Glomerular endothelial cell (primary cell): Measurements from ENCODE around the gene SUV39H1. TPM values are rescaled to one million over a fixed set of nuclear protein-coding genes. Genes with fewer than 3 reads are reported as not detected.

Source experiments
- DNase-seq: peaks from one replicate; pipeline ENCODE4 v3.0.0-alpha.2; 2011; ENCODE audit warnings: low read depth, low spot score; ENCODE audit errors: extremely low read depth
- total RNA-seq: library from RNA; depleted of rRNA; stranded (reverse); fragments of >200 nt; gene quantifications from 2 replicates; pipeline ENCODE4 v1.2.3, GENCODE V29; 2015

The SUV39H1 gene
- total RNA-seq, 1 donor from 2014 or later: 10.0 TPM

- DNase-seq: no peak
Measured at GRCh38 chrX:48711929-48712505, 15.5 kb downstream of the SUV39H1 start.

- DNase-seq: no peak
Measured at GRCh38 chrX:48713847-48714246, 17.3 kb downstream of the SUV39H1 start.

- DNase-seq: no peak
Measured at GRCh38 chrX:48714573-48714972, 18.0 kb downstream of the SUV39H1 start.

GRCh38 chrX:48715072-48715471 is 18.5 kb downstream of the SUV39H1 start:
- no peak for DNase-seq

- DNase-seq: no peak
Measured at GRCh38 chrX:48715876-48716502, 19.5 kb downstream of the SUV39H1 start.

GRCh38 chrX:48719958-48720357 is 23.4 kb downstream of the SUV39H1 start:
- no peak for DNase-seq

- no peak for DNase-seq
Measured at GRCh38 chrX:48720577-48721250, 24.2 kb downstream of the SUV39H1 start.

- DNase-seq: no peak
Measured at GRCh38 chrX:48721916-48722315, 25.4 kb downstream of the SUV39H1 start.

GRCh38 chrX:48726596-48726995 is 30.1 kb downstream of the SUV39H1 start:
- no peak for DNase-seq

GRCh38 chrX:48728653-48729052 is 32.1 kb downstream of the SUV39H1 start:
- no peak for DNase-seq

- no peak for DNase-seq
Measured at GRCh38 chrX:48736303-48736702, 39.8 kb downstream of the SUV39H1 start.

- no peak for DNase-seq
Measured at GRCh38 chrX:48736878-48737212, 40.3 kb downstream of the SUV39H1 start.

GRCh38 chrX:48737213-48737938 is 40.8 kb downstream of the SUV39H1 start:
- peak; percentile 87 for DNase-seq

- DNase-seq: no peak
Measured at GRCh38 chrX:48737940-48738339, 41.4 kb downstream of the SUV39H1 start.

GRCh38 chrX:48741834-48742233 is 45.3 kb downstream of the SUV39H1 start:
- no peak for DNase-seq

- no peak for DNase-seq
Measured at GRCh38 chrX:48745222-48745621, 48.7 kb downstream of the SUV39H1 start.

- no peak for DNase-seq
Measured at GRCh38 chrX:48747415-48748016, 51.0 kb downstream of the SUV39H1 start.

GRCh38 chrX:48749182-48749581 is 52.6 kb downstream of the SUV39H1 start:
- DNase-seq: no peak

- no peak for DNase-seq
Measured at GRCh38 chrX:48751343-48751742, 54.8 kb downstream of the SUV39H1 start.

- no peak for DNase-seq
Measured at GRCh38 chrX:48752498-48752897, 56.0 kb downstream of the SUV39H1 start.

GRCh38 chrX:48753708-48754228 is 57.2 kb downstream of the SUV39H1 start:
- DNase-seq: no peak
